C4-2B (cell line): ENCODE measurements around the gene BRIP1.

Experiments used
- ZFX ChIP-seq: fragments of 450-650 bp; IDR thresholded peaks from 2 replicates; pipeline ENCODE4 v1.6.1; 2017
- TF ChIP-seq, protein P1 (sequence below): fragments of 450-650 bp; conservative IDR thresholded peaks from 2 replicates; pipeline ENCODE4 v1.5.1; 2017; ENCODE audit warnings: mild to moderate bottlenecking

DNA sequence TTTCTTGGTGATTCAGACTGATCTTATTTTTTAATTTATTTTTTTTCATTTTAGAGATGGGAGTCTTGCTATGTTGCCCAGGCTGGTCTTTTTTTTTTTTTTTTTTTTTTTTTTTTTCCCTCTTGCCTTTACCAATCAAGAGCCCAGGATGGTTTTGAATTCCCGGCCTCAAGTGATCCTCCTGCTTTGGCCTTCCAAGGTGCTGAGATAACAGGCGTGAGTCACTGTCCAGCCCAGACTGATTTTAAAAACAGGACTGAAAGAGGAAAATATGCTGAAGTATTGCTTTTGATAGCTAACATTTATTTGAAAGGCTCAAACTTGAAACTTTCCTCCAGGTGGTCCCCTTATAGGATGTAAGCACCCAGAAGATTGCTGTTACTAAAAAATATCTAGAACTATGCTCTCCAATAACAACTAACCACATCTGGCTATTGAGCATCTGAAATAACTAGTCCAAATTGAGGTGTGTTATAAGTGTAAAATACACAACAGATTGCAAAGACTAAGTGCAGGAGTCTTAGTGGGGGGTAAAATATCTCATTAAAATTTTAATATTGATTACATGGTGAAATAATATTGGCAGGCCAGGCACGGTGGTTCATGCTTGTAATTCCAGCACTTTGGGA, 15.8 kb upstream of the BRIP1 start:
- TF ChIP-seq, protein P1, sequence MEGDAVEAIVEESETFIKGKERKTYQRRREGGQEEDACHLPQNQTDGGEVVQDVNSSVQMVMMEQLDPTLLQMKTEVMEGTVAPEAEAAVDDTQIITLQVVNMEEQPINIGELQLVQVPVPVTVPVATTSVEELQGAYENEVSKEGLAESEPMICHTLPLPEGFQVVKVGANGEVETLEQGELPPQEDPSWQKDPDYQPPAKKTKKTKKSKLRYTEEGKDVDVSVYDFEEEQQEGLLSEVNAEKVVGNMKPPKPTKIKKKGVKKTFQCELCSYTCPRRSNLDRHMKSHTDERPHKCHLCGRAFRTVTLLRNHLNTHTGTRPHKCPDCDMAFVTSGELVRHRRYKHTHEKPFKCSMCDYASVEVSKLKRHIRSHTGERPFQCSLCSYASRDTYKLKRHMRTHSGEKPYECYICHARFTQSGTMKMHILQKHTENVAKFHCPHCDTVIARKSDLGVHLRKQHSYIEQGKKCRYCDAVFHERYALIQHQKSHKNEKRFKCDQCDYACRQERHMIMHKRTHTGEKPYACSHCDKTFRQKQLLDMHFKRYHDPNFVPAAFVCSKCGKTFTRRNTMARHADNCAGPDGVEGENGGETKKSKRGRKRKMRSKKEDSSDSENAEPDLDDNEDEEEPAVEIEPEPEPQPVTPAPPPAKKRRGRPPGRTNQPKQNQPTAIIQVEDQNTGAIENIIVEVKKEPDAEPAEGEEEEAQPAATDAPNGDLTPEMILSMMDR, result no peak
- no peak for TF ChIP-seq ZFX
